Mesenchymal stem cell (in vitro differentiated cells and primary cell): ENCODE data around the gene MPC2.

Source experiments
- DNase-seq: peaks from one replicate; pipeline ENCODE4 v3.0.0-alpha.2; 2013
- H2AFZ ChIP-seq: one replicate; pipeline ENCODE4 v1.6.1; 2013; ENCODE audit warnings: low read depth, mild to moderate bottlenecking, control low read depth, inconsistent platforms, low read length, moderate library complexity
- H2AK5ac ChIP-seq: 2 replicates; pipeline ENCODE4 v1.6.1; 2013; ENCODE audit warnings: low read length, moderate library complexity, mild to moderate bottlenecking, inconsistent platforms; ENCODE audit not compliant: severe bottlenecking
- H2BK120ac ChIP-seq: one replicate; pipeline ENCODE4 v1.6.1; 2013; ENCODE audit warnings: low read depth, mild to moderate bottlenecking, inconsistent platforms, low read length, moderate library complexity
- H2BK12ac ChIP-seq, 2 experiments: one replicate each; pipeline ENCODE4 v1.6.1; 2013; ENCODE audit warnings: inconsistent platforms in 2 of 2, low read length in 2 of 2, mild to moderate bottlenecking in 2 of 2, moderate library complexity in 2 of 2, control low read depth in 1 of 2
- H2BK15ac ChIP-seq: one replicate; pipeline ENCODE4 v1.6.1; 2013; ENCODE audit warnings: mild to moderate bottlenecking, low read depth, inconsistent platforms; ENCODE audit not compliant: poor library complexity, severe bottlenecking
- H2BK5ac ChIP-seq: 2 replicates; pipeline ENCODE4 v1.6.1; 2013; ENCODE audit warnings: low read depth, mild to moderate bottlenecking, low read length, control low read depth, inconsistent platforms; ENCODE audit not compliant: poor library complexity, severe bottlenecking
- H3K14ac ChIP-seq, 2 experiments: one replicate each; pipeline ENCODE4 v1.6.1; 2013; ENCODE audit warnings: inconsistent platforms in 2 of 2, low read length in 2 of 2, control low read depth in 1 of 2, mild to moderate bottlenecking in 1 of 2, moderate library complexity in 1 of 2
- H3K18ac ChIP-seq, 2 experiments: one replicate each; pipeline ENCODE4 v1.6.1; 2013; ENCODE audit warnings: inconsistent platforms in 2 of 2, low read length in 2 of 2, control low read depth in 1 of 2, low read depth in 1 of 2, mild to moderate bottlenecking in 1 of 2
- H3K23ac ChIP-seq, 2 experiments: one replicate each; pipeline ENCODE4 v1.6.1; 2013; ENCODE audit warnings: inconsistent platforms in 2 of 2, low read length in 2 of 2, mild to moderate bottlenecking in 2 of 2, moderate library complexity in 2 of 2, control low read depth in 1 of 2
- H3K27ac ChIP-seq: 2 replicates; pipeline ENCODE4 v1.5.1; 2013; ENCODE audit warnings: mild to moderate bottlenecking, moderate library complexity, low read length, control low read depth, inconsistent platforms; ENCODE audit not compliant: poor library complexity, severe bottlenecking
- H3K27me3 ChIP-seq, 2 experiments: 2 replicates each; pipeline versions ENCODE4 v1.6.1 to v1.7.0; 2013; ENCODE audit warnings: low read length in 2 of 2, mild to moderate bottlenecking in 2 of 2, moderate library complexity in 2 of 2, control low read depth in 1 of 2, inconsistent platforms in 1 of 2; ENCODE audit not compliant: control insufficient read depth in 1 of 2, insufficient read depth in 1 of 2
- H3K36me3 ChIP-seq, 2 experiments: 2 replicates each; pipeline versions ENCODE4 v1.6.1 to v1.7.0; 2013; ENCODE audit warnings: low read length in 2 of 2, control low read depth in 1 of 2, inconsistent platforms in 1 of 2, low read depth in 1 of 2, mild to moderate bottlenecking in 1 of 2; ENCODE audit not compliant: insufficient read depth in 2 of 2, control insufficient read depth in 1 of 2
- H3K4ac ChIP-seq, 2 experiments: one replicate each; pipeline ENCODE4 v1.6.1; 2013; ENCODE audit warnings: inconsistent platforms in 2 of 2, low read length in 2 of 2, mild to moderate bottlenecking in 2 of 2, moderate library complexity in 2 of 2, control low read depth in 1 of 2, low read depth in 1 of 2
- H3K4me1 ChIP-seq: 2 replicates; pipeline ENCODE4 v1.6.1; 2013; ENCODE audit warnings: low read depth, low read length, control low read depth; ENCODE audit not compliant: control insufficient read depth, insufficient read depth
- H3K4me2 ChIP-seq: 2 replicates; pipeline ENCODE4 v1.6.1; 2013; ENCODE audit warnings: low read length, mild to moderate bottlenecking, inconsistent platforms; ENCODE audit not compliant: poor library complexity, severe bottlenecking
- H3K4me3 ChIP-seq, 2 experiments: 2 replicates each; pipeline versions ENCODE4 v1.5.1 to v1.7.0; 2013; ENCODE audit warnings: low read length in 2 of 2, mild to moderate bottlenecking in 2 of 2, control low read depth in 1 of 2, low read depth in 1 of 2; ENCODE audit not compliant: insufficient read depth in 1 of 2
- H3K79me1 ChIP-seq: replicated peaks from 2 replicates; pipeline ENCODE4 v1.6.1; 2013; ENCODE audit warnings: mild to moderate bottlenecking, control low read depth, low read length, inconsistent platforms; ENCODE audit not compliant: poor library complexity, severe bottlenecking
- H3K9ac ChIP-seq: 2 replicates; pipeline ENCODE4 v1.7.0; 2013; ENCODE audit warnings: mild to moderate bottlenecking, low read length, moderate library complexity
- H3K9me3 ChIP-seq: 2 replicates; pipeline ENCODE4 v1.7.0; 2013; ENCODE audit warnings: mild to moderate bottlenecking, low read length; ENCODE audit not compliant: control insufficient read depth
- H4K8ac ChIP-seq: one replicate; pipeline ENCODE4 v1.6.1; 2013; ENCODE audit warnings: inconsistent platforms, mild to moderate bottlenecking, low read length, moderate library complexity
- H4K91ac ChIP-seq: one replicate; pipeline ENCODE4 v1.6.1; 2013; ENCODE audit warnings: mild to moderate bottlenecking, low read length, inconsistent platforms
- WGBS: methylation state at CpG from one replicate; pipeline ENCODE4 v1.1.7; 2013; ENCODE audit warnings: mixed read lengths; 5-methylcytosine and 5-hydroxymethylcytosine counted together

Gene MPC2

DNA sequence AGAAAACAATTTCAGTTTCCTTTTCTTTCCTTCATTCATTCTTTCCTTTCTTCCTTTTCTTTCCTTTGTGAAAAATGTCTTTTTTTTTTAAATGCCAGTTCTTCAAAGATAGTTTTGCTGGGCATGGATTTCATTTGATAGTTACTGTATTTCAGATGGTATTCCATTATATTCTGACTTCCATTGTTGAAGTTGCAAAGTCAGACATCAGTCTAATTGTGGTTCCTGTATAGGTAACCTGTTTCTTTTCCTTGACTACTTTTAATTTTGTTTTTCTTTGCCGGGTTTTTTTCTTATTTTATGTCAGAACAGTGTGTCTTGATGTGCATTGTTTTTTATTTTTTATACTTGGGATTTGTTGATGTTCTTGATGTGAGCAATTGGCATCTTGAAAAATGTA lies 40.4 kb upstream of the MPC2 start:
- Histone ChIP-seq H2AFZ (no peak overlapping the region), H4K8ac (no peak overlapping the region), H2BK12ac (no peak overlapping the region), H3K4me2 (no peak overlapping the region), H3K23ac (no peak overlapping the region), H3K4me1 (no peaks in the 10 kb centered on the region), H3K14ac (no peak overlapping the region), H3K27ac (no peak overlapping the region), H3K9me3 (no peaks in the 10 kb centered on the region), H3K4me3 (no peak overlapping the region), H3K36me3 (peaks cover 19 to 84% of the 10 kb centered on the region in 2 experiments), H3K18ac (no peak overlapping the region), H2BK120ac (no peak overlapping the region), H3K4ac (no peak overlapping the region), H2AK5ac (no peak overlapping the region), H2BK15ac (no peak overlapping the region), H4K91ac (no peak overlapping the region), H2BK5ac (no peak overlapping the region), H3K27me3 (no peaks in the 10 kb centered on the region), H3K9ac (no peak overlapping the region), H3K79me1 (peaks cover 20% of the 10 kb centered on the region)
- 100% methylated on average over 1 of the region's 1 CpG for WGBS
- no peak for DNase-seq

DNA sequence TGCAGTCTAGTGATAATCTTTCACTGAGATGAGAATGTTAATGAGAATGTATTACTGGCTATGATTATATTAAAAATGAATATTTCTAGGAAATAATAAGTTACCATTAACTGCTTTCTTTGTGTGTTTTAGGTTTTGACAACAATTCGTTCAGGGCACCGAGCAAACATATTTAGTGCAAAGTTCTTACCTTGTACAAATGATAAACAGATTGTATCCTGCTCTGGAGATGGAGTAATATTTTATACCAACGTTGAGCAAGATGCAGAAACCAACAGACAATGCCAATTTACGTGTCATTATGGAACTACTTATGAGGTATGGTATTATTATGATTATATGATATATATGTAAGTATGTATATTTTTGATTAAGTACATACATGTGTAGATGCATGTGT lies 37.8 kb upstream of the MPC2 start:
- H3K23ac ChIP-seq: no peak overlapping the region
- no peak overlapping the region for H2BK5ac ChIP-seq
- H2AFZ ChIP-seq: no peak overlapping the region
- 100% methylated on average over 1 of the region's 4 CpGs for WGBS
- no peak overlapping the region for H4K8ac ChIP-seq
- no peak for DNase-seq
- no peaks in the 10 kb centered on the region for H3K4me1 ChIP-seq
- H3K79me1 ChIP-seq: peaks cover 19% of the 10 kb centered on the region
- no peak overlapping the region for H3K14ac ChIP-seq
- H3K18ac ChIP-seq: no peak overlapping the region
- no peak overlapping the region for H2BK120ac ChIP-seq
- no peak overlapping the region for H3K9ac ChIP-seq
- H3K9me3 ChIP-seq: no peaks in the 10 kb centered on the region
- no peak overlapping the region for H3K4me2 ChIP-seq
- no peak overlapping the region for H3K27ac ChIP-seq
- H2BK15ac ChIP-seq: no peak overlapping the region
- H3K27me3 ChIP-seq: no peaks in the 10 kb centered on the region
- H3K4me3 ChIP-seq: no peak overlapping the region
- no peak overlapping the region for H2AK5ac ChIP-seq
- H3K4ac ChIP-seq: no peak overlapping the region
- H2BK12ac ChIP-seq: no peak overlapping the region
- no peak overlapping the region for H4K91ac ChIP-seq
- peaks cover 16 to 87% of the 10 kb centered on the region in 2 experiments for H3K36me3 ChIP-seq

DNA sequence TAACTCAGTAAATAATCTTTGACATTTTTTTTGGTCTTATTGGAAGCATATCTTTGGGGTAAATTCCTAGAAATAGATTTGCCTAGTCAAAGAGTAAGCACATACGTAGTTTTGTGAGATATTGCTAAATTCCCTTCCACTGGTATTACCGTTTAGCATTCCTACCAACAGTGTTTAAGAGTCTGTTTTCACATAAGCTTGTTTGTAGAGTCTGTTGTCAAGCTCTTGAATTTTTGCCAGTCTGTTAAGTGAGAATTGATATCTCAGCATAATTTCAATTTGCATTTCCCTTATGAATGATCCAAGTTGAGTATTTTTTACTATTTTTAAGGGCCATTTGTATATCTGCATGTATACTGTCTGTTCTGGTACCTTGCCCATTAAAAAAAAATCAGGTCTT lies 37.0 kb upstream of the MPC2 start:
- Histone ChIP-seq H3K14ac (no peak overlapping the region), H3K18ac (no peak overlapping the region), H3K27me3 (no peaks in the 10 kb centered on the region), H3K27ac (no peak overlapping the region), H2BK12ac (no peak overlapping the region), H3K79me1 (peaks cover 18% of the 10 kb centered on the region), H3K9ac (no peak overlapping the region), H2AK5ac (no peak overlapping the region), H3K4me3 (no peak overlapping the region), H4K91ac (no peak overlapping the region), H2AFZ (no peak overlapping the region), H2BK5ac (no peak overlapping the region), H3K23ac (no peak overlapping the region), H3K4me2 (no peak overlapping the region), H3K36me3 (peaks cover 15 to 86% of the 10 kb centered on the region in 2 experiments), H3K4me1 (no peaks in the 10 kb centered on the region), H3K9me3 (no peaks in the 10 kb centered on the region), H2BK120ac (no peak overlapping the region), H4K8ac (no peak overlapping the region), H2BK15ac (no peak overlapping the region), H3K4ac (no peak overlapping the region)
- DNase-seq: no peak
- 100% methylated on average over 2 of the region's 2 CpGs for WGBS

DNA sequence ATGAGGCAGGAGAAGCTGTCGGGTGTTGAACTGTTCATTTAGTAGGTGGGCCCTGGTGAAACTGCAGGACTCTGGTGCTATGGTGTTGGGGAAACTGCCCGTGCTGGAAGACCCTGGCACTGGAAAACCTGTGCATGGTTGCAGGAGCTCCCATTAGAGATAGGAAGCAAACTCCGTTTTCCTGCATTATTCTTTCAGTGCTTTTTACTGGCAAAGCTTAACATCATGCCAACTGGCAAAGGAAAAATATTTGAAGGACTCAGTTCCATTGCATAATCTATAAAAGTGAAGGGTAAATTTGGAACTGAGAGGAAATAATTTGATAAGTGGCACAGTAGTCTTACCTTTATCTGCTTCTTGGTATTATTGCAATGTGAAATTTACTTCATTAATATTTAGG lies 31.7 kb upstream of the MPC2 start:
- Histone ChIP-seq H3K9me3 (no peaks in the 10 kb centered on the region), H3K14ac (no peak overlapping the region), H3K4me1 (peaks cover 2% of the 10 kb centered on the region), H2BK15ac (no peak overlapping the region), H3K27me3 (no peaks in the 10 kb centered on the region), H2AFZ (no peak overlapping the region), H3K27ac (no peak overlapping the region), H3K79me1 (peaks cover 19% of the 10 kb centered on the region), H3K18ac (no peak overlapping the region), H4K8ac (no peak overlapping the region), H3K36me3 (peaks cover 15 to 79% of the 10 kb centered on the region in 2 experiments), H3K4me2 (no peak overlapping the region), H4K91ac (no peak overlapping the region), H3K23ac (no peak overlapping the region), H2BK5ac (no peak overlapping the region), H2BK12ac (no peak overlapping the region), H3K4ac (no peak overlapping the region), H2BK120ac (no peak overlapping the region), H3K9ac (no peak overlapping the region), H2AK5ac (no peak overlapping the region), H3K4me3 (no peak overlapping the region)
- WGBS: 95% methylated on average over 2 of the region's 3 CpGs
- DNase-seq: no peak
